ENCODE measurements around the gene CA5A. TPM values are rescaled to one million over a fixed set of nuclear protein-coding genes. Genes with fewer than 3 reads are reported as not detected.

CA5A gene
- total and polyA plus RNA-seq, 2 of the 13 experiments (the other 11 are each of a cell fraction or from before 2014, with no cell fraction given), result 66.8 to 106 TPM

- TF ChIP-seq HNRNPUL1 (IDR thresholded peaks at IDR 0.05; ENCODE audit: low read depth, low read length) (no peak), FOSL2 (CRISPR knock-in tag; IDR thresholded peaks at IDR 0.05) (0 out of 2 replicates have a peak, but pooled peaks have one; percentile 4), SOX13 (IDR thresholded peaks at IDR 0.05) (no peak), SOX13 (CRISPR knock-in tag; conservative IDR thresholded peaks at IDR 0.05 in 1 of 2, IDR thresholded peaks at IDR 0.05 in 1 of 2) (0 out of 4 replicates have a peak, but pooled peaks of 1 of the 2 experiments have one; percentile 17), GABPB1 (CRISPR knock-in tag; IDR thresholded peaks at IDR 0.05) (0 out of 2 replicates have a peak, but pooled peaks have one; percentile 30), GTF2F1 (IDR thresholded peaks at IDR 0.05; ENCODE audit: low read length) (no peak), ZNF281 (CRISPR knock-in tag; IDR thresholded peaks at IDR 0.05; ENCODE audit: borderline replicate concordance) (peak; percentile 65; the same call in 1 of the 2 replicates), ZNF263 (CRISPR knock-in tag; IDR thresholded peaks at IDR 0.05) (peak; percentile 100), CTCF (CRISPR knock-in tag; IDR thresholded peaks at IDR 0.05) (peak; percentile 50), HMG20B (CRISPR knock-in tag; conservative IDR thresholded peaks at IDR 0.05) (no peak), ZNF891 (CRISPR knock-in tag; IDR thresholded peaks at IDR 0.05) (0 out of 2 replicates have a peak, but pooled peaks have one; percentile 58), MAZ (IDR thresholded peaks at IDR 0.05; ENCODE audit: borderline replicate concordance, low read depth, low read length) (0 out of 2 replicates have a peak, but pooled peaks have one; percentile 14), MAZ (CRISPR knock-in tag; IDR thresholded peaks at IDR 0.05; ENCODE audit: low read depth) (no peak), FOXA1 (IDR thresholded peaks at IDR 0.05) (no peak), FOXA1 (CRISPR knock-in tag; IDR thresholded peaks at IDR 0.05) (peak; percentile 3; the same call in 1 of the 2 replicates), CERS6 (CRISPR knock-in tag; IDR thresholded peaks at IDR 0.05) (no peak), GPBP1L1 (CRISPR knock-in tag; IDR thresholded peaks at IDR 0.05) (no peak), ZBTB25 (CRISPR knock-in tag; IDR thresholded peaks at IDR 0.05) (no peak), RFXAP (CRISPR knock-in tag; IDR thresholded peaks at IDR 0.05; ENCODE audit: borderline replicate concordance) (no peak)
Observed at GRCh38 chr16:87880117-87880696, 56.1 kb downstream of the CA5A start (continued).
